SK-N-SH (cell line): ENCODE measurements around the gene STOML1. TPM values are rescaled to one million over a fixed set of nuclear protein-coding genes. Genes with fewer than 3 reads are reported as not detected.

Experiments used
- CTCF ChIA-PET: fragments of 300-600, 350-600 bp; formaldehyde crosslinking; extraction: SDS; loops from one replicate; lab custom pipeline; 2021; lab: Yijun Ruan, JAX
- POLR2A ChIA-PET: fragments of 350-600 bp; sonication (Branson Sonifier 250); formaldehyde crosslinking; extraction: SDS; loops from one replicate; lab custom pipeline; 2020; ENCODE audit warnings: antibody characterized with exemption, inconsistent platforms; lab: Yijun Ruan, JAX
- DNase-seq: peaks from one replicate; pipeline ENCODE4 v3.0.0; 2012
- H2AFZ ChIP-seq: fragments of 200-600 bp; sonication (generic); 2 replicates; pipeline ENCODE4 v1.8.1; 2016; ENCODE audit warnings: antibody characterized with exemption, mild to moderate bottlenecking, low read depth
- H3F3A ChIP-seq: fragments of 200-600 bp; sonication (generic); replicated peaks from 2 replicates; pipeline ENCODE3; 2016; ENCODE audit warnings: antibody characterized with exemption, mild to moderate bottlenecking; ENCODE audit not compliant: insufficient read depth
- H3K27ac ChIP-seq, 2 experiments: fragments of 200-500 bp in 1 of 2; fragments of 200-600 bp in 1 of 2; sonication (Bioruptor generic) in 1 of 2; sonication (generic), shearing (Covaris generic) in 1 of 2; 2 replicates each; pipeline versions ENCODE4 v1.5.1 to v1.6.1; 2014 to 2016; ENCODE audit warnings: low read depth in 2 of 2, inconsistent platforms in 1 of 2, low read length in 1 of 2, mild to moderate bottlenecking in 1 of 2, mixed read lengths in 1 of 2
- H3K27me3 ChIP-seq: fragments of 200-600 bp; sonication (generic), shearing (Covaris generic); 2 replicates; pipeline ENCODE4 v1.6.1; 2016; ENCODE audit warnings: mixed run types; ENCODE audit not compliant: insufficient read depth
- H3K36me3 ChIP-seq, 2 experiments: fragments of 200-500 bp in 1 of 2; fragments of 200-600 bp in 1 of 2; sonication (Bioruptor generic) in 1 of 2; sonication (generic) in 1 of 2; replicated peaks in 1 of 2; 2 replicates each; pipeline versions ENCODE3 to v1.5.1; 2014 to 2016; ENCODE audit warnings: low read length in 1 of 2, mild to moderate bottlenecking in 1 of 2; ENCODE audit not compliant: insufficient read depth in 2 of 2, control insufficient read depth in 1 of 2
- H3K4me1 ChIP-seq, 2 experiments: fragments of 200-500 bp in 1 of 2; fragments of 200-600 bp in 1 of 2; sonication (Bioruptor generic) in 1 of 2; sonication (generic), shearing (Covaris generic) in 1 of 2; 2 replicates each; pipeline versions ENCODE4 v1.5.1 to v1.6.1; 2014 to 2016; ENCODE audit warnings: low read depth in 1 of 2, low read length in 1 of 2, mixed run types in 1 of 2; ENCODE audit not compliant: insufficient read depth in 2 of 2, control insufficient read depth in 1 of 2
- H3K4me2 ChIP-seq: fragments of 200-600 bp; sonication (generic), shearing (Covaris generic); 2 replicates; pipeline ENCODE4 v1.6.1; 2017; ENCODE audit warnings: mixed run types
- H3K4me3 ChIP-seq, 2 experiments: fragments of 200-500 bp in 1 of 2; fragments of 200-600 bp in 1 of 2; sonication (Bioruptor generic) in 1 of 2; sonication (generic), shearing (Covaris generic) in 1 of 2; 2 replicates each; pipeline versions ENCODE4 v1.5.1 to v1.8.1; 2014 to 2016; ENCODE audit warnings: low read depth in 2 of 2, inconsistent platforms in 1 of 2, low read length in 1 of 2, mild to moderate bottlenecking in 1 of 2, mixed read lengths in 1 of 2, moderate library complexity in 1 of 2
- H3K79me2 ChIP-seq: fragments of 200-600 bp; sonication (generic); 2 replicates; pipeline ENCODE4 v1.8.1; 2017; ENCODE audit warnings: mild to moderate bottlenecking; ENCODE audit not compliant: insufficient read depth
- H3K9ac ChIP-seq: fragments of 200-600 bp; sonication (generic); 2 replicates; pipeline ENCODE4 v1.6.1; 2017; ENCODE audit warnings: mixed run types
- H3K9me2 ChIP-seq: fragments of 200-600 bp; sonication (generic); 2 replicates; pipeline ENCODE4 v1.6.1; 2017; ENCODE audit warnings: mixed run types
- H3K9me3 ChIP-seq: fragments of 200-600 bp; sonication (generic); 2 replicates; pipeline ENCODE4 v1.6.1; 2017; ENCODE audit warnings: mixed run types, mild to moderate bottlenecking, moderate library complexity
- H4K20me1 ChIP-seq: fragments of 200-600 bp; sonication (generic); 2 replicates; pipeline ENCODE4 v1.6.1; 2017; ENCODE audit warnings: mild to moderate bottlenecking, mixed run types; ENCODE audit not compliant: insufficient read depth
- CHD2 ChIP-seq: fragments of 150-350 bp; IDR thresholded peaks from 2 replicates; pipeline ENCODE4 v1.6.1; 2018; ENCODE audit warnings: low read length; ENCODE audit not compliant: partially characterized antibody
- ELF1 ChIP-seq: IDR thresholded peaks from 2 replicates; pipeline ENCODE4 v1.4.0; 2012
- EZH2phosphoT487 ChIP-seq: fragments of 200-600 bp; sonication (generic); IDR thresholded peaks from 2 replicates; pipeline ENCODE4 v1.6.1; 2017; ENCODE audit warnings: low read depth, mixed run types, mild to moderate bottlenecking, antibody characterized with exemption, moderate library complexity, borderline replicate concordance
- FOXM1 ChIP-seq: IDR thresholded peaks from 2 replicates; pipeline ENCODE4 v1.4.0; 2012; ENCODE audit warnings: low read depth, mild to moderate bottlenecking
- GABPA ChIP-seq: IDR thresholded peaks from 2 replicates; pipeline ENCODE4 v1.4.0; 2012; ENCODE audit warnings: low read depth, mild to moderate bottlenecking
- RAD21 ChIP-seq: IDR thresholded peaks from 2 replicates; pipeline ENCODE4 v1.6.1; 2012; ENCODE audit warnings: mild to moderate bottlenecking, low read length
- RCOR1 ChIP-seq: fragments of 150-350 bp; IDR thresholded peaks from 2 replicates; pipeline ENCODE4 v1.6.1; 2017; ENCODE audit warnings: antibody characterized with exemption, low read length
- SMC3 ChIP-seq: IDR thresholded peaks from 2 replicates; pipeline ENCODE4 v1.6.1; 2012; ENCODE audit warnings: low read depth, low read length, improper control_type of control experiment
- TCF12 ChIP-seq: IDR thresholded peaks from 2 replicates; pipeline ENCODE4 v1.4.0; 2012
- USF2 ChIP-seq: fragments of 150-350 bp; IDR thresholded peaks from 2 replicates; pipeline ENCODE4 v1.6.1; 2017; ENCODE audit warnings: antibody characterized with exemption, low read length, low read depth, borderline replicate concordance
- WGBS: methylation state at CpG from one replicate; pipeline ENCODE4 v1.1.6; 2017; ENCODE audit warnings: low lambda C conversion rate; 5-methylcytosine and 5-hydroxymethylcytosine counted together
- polyA plus RNA-seq, 3 experiments: library from polyadenylated mRNA; depleted of rRNA; stranded (reverse); fragments of >200 nt; gene quantifications; 2 replicates each; pipeline ENCODE4 v1.2.3, GENCODE V29; 2012
- TF ChIP-seq, protein P1 (sequence below): IDR thresholded peaks from 2 replicates; pipeline ENCODE4 v1.6.1; 2012; ENCODE audit warnings: mild to moderate bottlenecking, low read depth, low read length, moderate library complexity

STOML1 gene
- polyA plus RNA-seq, 1 of the 3 experiments (the other 2 are of a cell fraction) = 20.4 TPM

DNA sequence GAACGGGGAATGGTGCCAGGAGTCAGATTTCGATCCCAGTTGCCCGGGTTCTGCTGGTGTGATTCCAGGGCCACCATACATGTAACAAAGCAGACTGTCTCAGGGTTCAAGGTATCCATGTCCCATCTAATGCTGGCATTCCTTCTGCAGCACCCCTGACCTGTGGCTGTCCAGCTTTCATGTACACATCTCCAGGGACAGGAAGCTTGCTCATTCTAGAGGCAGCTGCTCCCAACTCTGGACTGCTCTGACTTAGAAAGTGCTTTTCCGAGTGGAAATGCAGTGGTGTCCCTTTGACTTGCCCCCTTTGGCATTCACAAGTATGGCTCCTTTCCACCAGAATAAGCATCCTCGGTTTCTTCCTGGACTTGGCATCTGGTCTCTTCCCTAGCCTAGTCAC is 33.3 kb upstream of the STOML1 start:
- H3K4me2 ChIP-seq = no peak overlapping the region
- H3K79me2 ChIP-seq = peaks cover 22% of the 10 kb centered on the region; the same call in 1 of the 2 replicates
- H3K9me3 ChIP-seq = no peaks in the 10 kb centered on the region
- TF ChIP-seq RCOR1 = no peak
- TF ChIP-seq FOXM1 = no peak
- TF ChIP-seq, protein P1, sequence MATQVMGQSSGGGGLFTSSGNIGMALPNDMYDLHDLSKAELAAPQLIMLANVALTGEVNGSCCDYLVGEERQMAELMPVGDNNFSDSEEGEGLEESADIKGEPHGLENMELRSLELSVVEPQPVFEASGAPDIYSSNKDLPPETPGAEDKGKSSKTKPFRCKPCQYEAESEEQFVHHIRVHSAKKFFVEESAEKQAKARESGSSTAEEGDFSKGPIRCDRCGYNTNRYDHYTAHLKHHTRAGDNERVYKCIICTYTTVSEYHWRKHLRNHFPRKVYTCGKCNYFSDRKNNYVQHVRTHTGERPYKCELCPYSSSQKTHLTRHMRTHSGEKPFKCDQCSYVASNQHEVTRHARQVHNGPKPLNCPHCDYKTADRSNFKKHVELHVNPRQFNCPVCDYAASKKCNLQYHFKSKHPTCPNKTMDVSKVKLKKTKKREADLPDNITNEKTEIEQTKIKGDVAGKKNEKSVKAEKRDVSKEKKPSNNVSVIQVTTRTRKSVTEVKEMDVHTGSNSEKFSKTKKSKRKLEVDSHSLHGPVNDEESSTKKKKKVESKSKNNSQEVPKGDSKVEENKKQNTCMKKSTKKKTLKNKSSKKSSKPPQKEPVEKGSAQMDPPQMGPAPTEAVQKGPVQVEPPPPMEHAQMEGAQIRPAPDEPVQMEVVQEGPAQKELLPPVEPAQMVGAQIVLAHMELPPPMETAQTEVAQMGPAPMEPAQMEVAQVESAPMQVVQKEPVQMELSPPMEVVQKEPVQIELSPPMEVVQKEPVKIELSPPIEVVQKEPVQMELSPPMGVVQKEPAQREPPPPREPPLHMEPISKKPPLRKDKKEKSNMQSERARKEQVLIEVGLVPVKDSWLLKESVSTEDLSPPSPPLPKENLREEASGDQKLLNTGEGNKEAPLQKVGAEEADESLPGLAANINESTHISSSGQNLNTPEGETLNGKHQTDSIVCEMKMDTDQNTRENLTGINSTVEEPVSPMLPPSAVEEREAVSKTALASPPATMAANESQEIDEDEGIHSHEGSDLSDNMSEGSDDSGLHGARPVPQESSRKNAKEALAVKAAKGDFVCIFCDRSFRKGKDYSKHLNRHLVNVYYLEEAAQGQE = no peak
- no peak for TF ChIP-seq RAD21
- TF ChIP-seq EZH2phosphoT487 = no peak
- no peak for TF ChIP-seq ELF1
- TF ChIP-seq USF2 = no peak
- TF ChIP-seq CHD2 = no peak
- WGBS = 75% methylated on average over 5 of the region's 5 CpGs
- no peak overlapping the region for H2AFZ ChIP-seq
- H3K4me1 ChIP-seq = peaks cover 0 to 8% of the 10 kb centered on the region in 2 experiments; a peak in 2 of 4 replicates
- POLR2A ChIA-PET = no interaction called here
- DNase-seq = no peak
- H3K27me3 ChIP-seq = no peaks in the 10 kb centered on the region
- H3K36me3 ChIP-seq = peaks cover 13 to 47% of the 10 kb centered on the region in 2 experiments
- H3K4me3 ChIP-seq = no peak overlapping the region
- no peak overlapping the region for H3K27ac ChIP-seq
- no peak overlapping the region for H3K9ac ChIP-seq
- CTCF ChIA-PET = interaction anchor here (2.1 to 3.1 kb wide), 2 partner anchors 10 to 11 kb away, joined by 9 read pairs; no protein-coding TSS in a partner anchor
- no peaks in the 10 kb centered on the region for H3K9me2 ChIP-seq
- H4K20me1 ChIP-seq = peaks cover 12% of the 10 kb centered on the region; the same call in 1 of the 2 replicates
- no peaks in the 10 kb centered on the region for H3F3A ChIP-seq

DNA sequence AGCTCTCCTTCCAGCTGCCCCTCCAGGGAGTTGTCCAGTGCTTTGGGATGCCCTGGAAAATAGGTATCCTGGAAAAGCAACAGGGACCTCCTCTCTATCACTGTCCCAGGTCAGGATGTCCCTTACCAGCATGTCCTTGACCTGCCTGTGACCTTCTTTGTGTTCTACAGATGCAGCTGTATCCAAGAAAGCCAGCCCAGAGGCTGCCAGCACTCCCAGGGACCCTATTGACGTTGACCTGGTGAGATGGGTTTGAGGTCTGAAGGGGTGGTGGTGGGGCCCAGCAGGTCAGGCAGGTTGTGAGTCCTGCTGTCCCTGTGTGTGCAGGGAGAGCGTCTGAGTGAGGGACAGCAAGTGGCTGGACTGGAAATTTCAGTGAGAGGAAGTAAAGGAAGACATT is 32.6 kb upstream of the STOML1 start:
- Histone ChIP-seq H3K9me3 (no peaks in the 10 kb centered on the region), H4K20me1 (peaks cover 14% of the 10 kb centered on the region; the same call in 1 of the 2 replicates), H3K27ac (no peak overlapping the region), H2AFZ (no peak overlapping the region), H3K9me2 (no peaks in the 10 kb centered on the region), H3K4me3 (no peak overlapping the region), H3K4me1 (peaks cover 0 to 8% of the 10 kb centered on the region in 2 experiments; a peak in 2 of 4 replicates), H3K27me3 (no peaks in the 10 kb centered on the region), H3K4me2 (no peak overlapping the region), H3K9ac (no peak overlapping the region), H3K79me2 (peaks cover 30% of the 10 kb centered on the region; the same call in 1 of the 2 replicates)
- 88% methylated on average over 2 of the region's 2 CpGs for WGBS
- no peak for DNase-seq
- POLR2A ChIA-PET = no interaction called here
- TF ChIP-seq SMC3 (no peak), TCF12 (no peak), GABPA (no peak)
- TF ChIP-seq, all 33 proteins: peak for 0
- Histone ChIP-seq H3K36me3 (peaks cover 13 to 45% of the 10 kb centered on the region in 2 experiments), H3F3A (no peaks in the 10 kb centered on the region)
- CTCF ChIA-PET = interaction anchor here (0.8 to 1.2 kb wide), 3 partner anchors 15 to 51 kb away, joined by 3 read pairs; no protein-coding TSS in a partner anchor
